Measurements from ENCODE around the gene LCE4A. TPM values are rescaled to one million over a fixed set of nuclear protein-coding genes. Genes with fewer than 3 reads are reported as not detected.

Gene LCE4A
- total RNA-seq, 2 donors from 2014 or later = not detected

- Histone ChIP-seq H3K4me3 (no peak overlapping the region), H3K9me3 (no peaks in the 10 kb centered on the region), H3K27me3 (no peaks in the 10 kb centered on the region), H3K4me1 (no peaks in the 10 kb centered on the region), H3K9ac (ENCODE audit: low read depth in 2 of 2, low read length in 2 of 2) (no peak overlapping the region), H3K27ac (no peak overlapping the region), H3K36me3 (no peaks in the 10 kb centered on the region)
- DNase-seq = no peak
- intact Hi-C loops (cut with DNase I) = no loop called here
- no peak for TF ChIP-seq CTCF (IDR thresholded peaks at IDR 0.05)
Observed at GRCh38 chr1:152699746-152700145, 8.2 kb upstream of the LCE4A start.

GRCh38 chr1:152718238-152718637 is 10.3 kb downstream of the LCE4A start:
- H3K27ac ChIP-seq = no peak overlapping the region
- intact Hi-C loops (cut with DNase I) = no loop called here
- H3K27me3 ChIP-seq = no peaks in the 10 kb centered on the region
- no peaks in the 10 kb centered on the region for H3K36me3 ChIP-seq
- no peak overlapping the region for H3K4me3 ChIP-seq
- DNase-seq = no peak
- no peaks in the 10 kb centered on the region for H3K9me3 ChIP-seq
- H3K9ac ChIP-seq (ENCODE audit: low read depth in 2 of 2, low read length in 2 of 2) = no peak overlapping the region
- TF ChIP-seq CTCF (IDR thresholded peaks at IDR 0.05) = no peak
- no peaks in the 10 kb centered on the region for H3K4me1 ChIP-seq

- no peak for TF ChIP-seq CTCF (IDR thresholded peaks at IDR 0.05)
- no peak for DNase-seq
- Histone ChIP-seq H3K9ac (ENCODE audit: low read depth in 2 of 2, low read length in 2 of 2) (no peak overlapping the region), H3K4me1 (no peaks in the 10 kb centered on the region), H3K27ac (no peak overlapping the region), H3K36me3 (no peaks in the 10 kb centered on the region), H3K27me3 (no peaks in the 10 kb centered on the region), H3K9me3 (no peaks in the 10 kb centered on the region), H3K4me3 (no peak overlapping the region)
- intact Hi-C loops (cut with DNase I) = no loop called here
Observed at GRCh38 chr1:152725261-152725660, 17.3 kb downstream of the LCE4A start.

- H3K27ac ChIP-seq = no peak overlapping the region
- no peaks in the 10 kb centered on the region for H3K36me3 ChIP-seq
- H3K9me3 ChIP-seq = no peaks in the 10 kb centered on the region
- no peak for DNase-seq
- intact Hi-C loops (cut with DNase I) = no loop called here
- no peak overlapping the region for H3K9ac ChIP-seq (ENCODE audit: low read depth in 2 of 2, low read length in 2 of 2)
- no peak for TF ChIP-seq CTCF (IDR thresholded peaks at IDR 0.05)
- no peak overlapping the region for H3K4me3 ChIP-seq
- no peaks in the 10 kb centered on the region for H3K27me3 ChIP-seq
- H3K4me1 ChIP-seq = no peaks in the 10 kb centered on the region
Observed at GRCh38 chr1:152728986-152729385, 21.0 kb downstream of the LCE4A start.

GRCh38 chr1:152735648-152736047 is 27.7 kb downstream of the LCE4A start:
- H3K9ac ChIP-seq (ENCODE audit: low read depth in 2 of 2, low read length in 2 of 2) = no peak overlapping the region
- no peak overlapping the region for H3K27ac ChIP-seq
- H3K9me3 ChIP-seq = no peaks in the 10 kb centered on the region
- no peak for DNase-seq
- H3K4me1 ChIP-seq = no peaks in the 10 kb centered on the region
- intact Hi-C loops (cut with DNase I) = no loop called here
- H3K27me3 ChIP-seq = no peaks in the 10 kb centered on the region
- TF ChIP-seq CTCF (IDR thresholded peaks at IDR 0.05) = no peak
- H3K4me3 ChIP-seq = no peak overlapping the region
- H3K36me3 ChIP-seq = no peaks in the 10 kb centered on the region

- H3K27ac ChIP-seq = no peak overlapping the region
- DNase-seq = no peak
- no peak for TF ChIP-seq CTCF (IDR thresholded peaks at IDR 0.05)
- no peak overlapping the region for H3K9ac ChIP-seq (ENCODE audit: low read depth in 2 of 2, low read length in 2 of 2)
- intact Hi-C loops (cut with DNase I) = no loop called here
- H3K27me3 ChIP-seq = no peaks in the 10 kb centered on the region
- no peaks in the 10 kb centered on the region for H3K4me1 ChIP-seq
- H3K4me3 ChIP-seq = no peak overlapping the region
- no peaks in the 10 kb centered on the region for H3K36me3 ChIP-seq
- H3K9me3 ChIP-seq = no peaks in the 10 kb centered on the region
Observed at GRCh38 chr1:152737997-152738396, 30.0 kb downstream of the LCE4A start.

All from colonic mucosa (tissue), 4 donors.